ENCODE measurements around the gene MTR. TPM values are rescaled to one million over a fixed set of nuclear protein-coding genes. Genes with fewer than 3 reads are reported as not detected.

MTR gene
- total RNA-seq, 1 experiment from 2014 or later, result 24.6 TPM

DNA sequence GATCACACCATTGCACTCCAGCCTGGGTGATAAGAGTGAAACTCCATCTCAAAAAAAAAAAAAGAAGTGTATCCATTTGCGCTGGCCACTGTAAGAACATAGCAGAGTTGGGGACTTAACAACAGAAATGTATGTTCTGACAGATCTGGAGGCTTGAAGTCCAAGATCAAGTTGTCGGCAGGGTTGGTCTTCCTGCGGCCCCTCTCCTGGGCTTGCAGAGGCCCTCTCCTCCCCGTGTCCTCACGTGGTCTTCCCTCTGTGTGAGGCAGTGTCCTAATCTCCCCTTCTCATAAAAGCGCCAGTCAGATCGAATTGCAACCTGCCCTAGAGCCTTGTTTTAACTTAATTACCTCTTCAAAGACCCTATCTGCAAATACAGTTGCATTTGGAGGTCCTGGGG lies 156.6 kb downstream of the MTR start:
- intact Hi-C loops (cut with micrococcal nuclease), result no loop called here
- no peaks in the 10 kb centered on the region for H4K20me1 ChIP-seq (ENCODE audit: insufficient read depth)
- no peaks in the 10 kb centered on the region for H3K9me2 ChIP-seq (ENCODE audit: insufficient read depth)
- DNase-seq (ENCODE audit: low read depth, low spot score), result no peak
- peaks cover 15% of the 10 kb centered on the region for H3K27me3 ChIP-seq (ENCODE audit: insufficient read depth, low read length)
- ATAC-seq, result no peak
- no peak overlapping the region for H3K27ac ChIP-seq (ENCODE audit: low read depth, low read length)
- TF ChIP-seq FOSL1 (IDR thresholded peaks at IDR 0.05; ENCODE audit: low read depth) (no peak), RAD21 (IDR thresholded peaks at IDR 0.05; ENCODE audit: low read depth) (no peak), CEBPB (IDR thresholded peaks at IDR 0.05; ENCODE audit: low read depth) (no peak), ELF1 (IDR thresholded peaks at IDR 0.05; ENCODE audit: borderline replicate concordance, low read depth) (no peak), CBX3 (IDR thresholded peaks at IDR 0.05; ENCODE audit: low read depth) (no peak), ATF3 (IDR thresholded peaks at IDR 0.05) (no peak), POLR2AphosphoS5 (IDR thresholded peaks at IDR 0.05; ENCODE audit: low read depth, low read length) (no peak), JUND (IDR thresholded peaks at IDR 0.05) (no peak), SRF (IDR thresholded peaks at IDR 0.05; ENCODE audit: low read depth) (no peak), YY1 (IDR thresholded peaks at IDR 0.05; ENCODE audit: extremely low read depth, insufficient replicate concordance, low read depth, low read length) (no peak), TCF7L2 (IDR thresholded peaks at IDR 0.05; ENCODE audit: borderline replicate concordance, extremely low read depth, insufficient read depth, insufficient read length) (no peak), ZNF274 (IDR thresholded peaks at IDR 0.05; ENCODE audit: low read depth, low read length) (no peak), REST (IDR thresholded peaks at IDR 0.05; ENCODE audit: low read depth) (no peak), POLR2A (IDR thresholded peaks at IDR 0.05; ENCODE audit: borderline replicate concordance, extremely low read depth, insufficient read depth, insufficient read length) (no peak), EGR1 (IDR thresholded peaks at IDR 0.05; ENCODE audit: low read depth) (no peak), CTCF (IDR thresholded peaks at IDR 0.05 in 2 of 3, conservative IDR thresholded peaks at IDR 0.05 in 1 of 3; ENCODE audit: borderline replicate concordance in 1 of 3, insufficient read depth in 1 of 3, low read depth in 2 of 3, low read length in 2 of 3) (no peak), EZH2 (IDR thresholded peaks at IDR 0.05) (no peak)
- TF ChIP-seq, protein P1, sequence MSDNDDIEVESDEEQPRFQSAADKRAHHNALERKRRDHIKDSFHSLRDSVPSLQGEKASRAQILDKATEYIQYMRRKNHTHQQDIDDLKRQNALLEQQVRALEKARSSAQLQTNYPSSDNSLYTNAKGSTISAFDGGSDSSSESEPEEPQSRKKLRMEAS (IDR thresholded peaks at IDR 0.05), result no peak
- RAD21 ChIA-PET (ENCODE audit: low non-redundant PET in 1 of 2, low total read pairs in 2 of 2, uncharacterized antibody in 2 of 2, unreplicated experiment in 2 of 2), result no interaction called here
- H3K9ac ChIP-seq (ENCODE audit: low read length), result no peak overlapping the region
- H2AFZ ChIP-seq (ENCODE audit: low read depth, low read length, poor library complexity, severe bottlenecking), result no peak overlapping the region
- no peak overlapping the region for H3K4me3 ChIP-seq (replicated peaks in 1 of 2; ENCODE audit: low read depth in 1 of 2, low read length in 2 of 2)
- POLR2A ChIA-PET, result no interaction called here
- H3K36me3 ChIP-seq (ENCODE audit: control insufficient read depth in 1 of 2, insufficient read depth in 2 of 2, low read length in 2 of 2), result no peaks in the 10 kb centered on the region
- no peak overlapping the region for H3K4me2 ChIP-seq (ENCODE audit: low read length)
- no peaks in the 10 kb centered on the region for H3K4me1 ChIP-seq (ENCODE audit: control insufficient read depth in 1 of 2, insufficient read depth in 2 of 2, low read length in 2 of 2)
- no peaks in the 10 kb centered on the region for H3K79me2 ChIP-seq (ENCODE audit: insufficient read depth, low read length)
- BruUV-seq (replicated peaks), result no TSS peak
- CTCF ChIA-PET, result no interaction called here
- H3K9me3 ChIP-seq (ENCODE audit: control insufficient read depth in 1 of 2, insufficient read depth in 1 of 2, low read depth in 1 of 2, low read length in 2 of 2), result no peaks in the 10 kb centered on the region

All from HCT116 (cell line).